ENCODE measurements around the gene FAM217A.
A peak's percentile ranks its signal among the peaks of the same experiment; 100 is the strongest.

The FAM217A gene

DNA sequence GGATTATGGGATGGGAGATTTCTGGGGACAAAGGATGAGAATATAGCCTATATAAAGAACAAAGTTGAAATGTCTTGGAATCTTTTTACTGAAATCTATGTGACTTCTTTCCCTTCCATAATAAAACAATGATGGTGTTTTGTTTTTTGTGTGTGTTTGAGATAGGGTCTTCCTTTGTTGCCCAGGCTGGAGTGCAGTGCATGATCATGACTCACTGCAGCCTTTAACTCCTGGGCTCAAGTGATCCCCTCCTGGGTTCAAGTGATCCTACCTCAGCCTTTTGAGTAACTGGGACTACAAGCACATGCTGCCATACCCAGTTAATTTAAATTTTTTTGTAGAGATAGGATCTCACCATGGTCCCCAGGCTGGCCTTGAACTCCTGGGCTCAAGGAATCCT lies 50.9 kb downstream of the FAM217A start:
- H3K27ac ChIP-seq: no peak overlapping the region
- H3K36me3 ChIP-seq: peaks cover 69% of the 10 kb centered on the region
- H3K27me3 ChIP-seq (ENCODE audit: insufficient read depth, low read depth, severe bottlenecking): no peaks in the 10 kb centered on the region
- DNase-seq: no peak
- no peak overlapping the region for H3K4me3 ChIP-seq (ENCODE audit: low read depth, low read length)
- TF ChIP-seq, protein P1, sequence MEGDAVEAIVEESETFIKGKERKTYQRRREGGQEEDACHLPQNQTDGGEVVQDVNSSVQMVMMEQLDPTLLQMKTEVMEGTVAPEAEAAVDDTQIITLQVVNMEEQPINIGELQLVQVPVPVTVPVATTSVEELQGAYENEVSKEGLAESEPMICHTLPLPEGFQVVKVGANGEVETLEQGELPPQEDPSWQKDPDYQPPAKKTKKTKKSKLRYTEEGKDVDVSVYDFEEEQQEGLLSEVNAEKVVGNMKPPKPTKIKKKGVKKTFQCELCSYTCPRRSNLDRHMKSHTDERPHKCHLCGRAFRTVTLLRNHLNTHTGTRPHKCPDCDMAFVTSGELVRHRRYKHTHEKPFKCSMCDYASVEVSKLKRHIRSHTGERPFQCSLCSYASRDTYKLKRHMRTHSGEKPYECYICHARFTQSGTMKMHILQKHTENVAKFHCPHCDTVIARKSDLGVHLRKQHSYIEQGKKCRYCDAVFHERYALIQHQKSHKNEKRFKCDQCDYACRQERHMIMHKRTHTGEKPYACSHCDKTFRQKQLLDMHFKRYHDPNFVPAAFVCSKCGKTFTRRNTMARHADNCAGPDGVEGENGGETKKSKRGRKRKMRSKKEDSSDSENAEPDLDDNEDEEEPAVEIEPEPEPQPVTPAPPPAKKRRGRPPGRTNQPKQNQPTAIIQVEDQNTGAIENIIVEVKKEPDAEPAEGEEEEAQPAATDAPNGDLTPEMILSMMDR (IDR thresholded peaks at IDR 0.05; ENCODE audit: low read depth, low read length): no peak
- no peaks in the 10 kb centered on the region for H3K9me3 ChIP-seq (ENCODE audit: severe bottlenecking)

DNA sequence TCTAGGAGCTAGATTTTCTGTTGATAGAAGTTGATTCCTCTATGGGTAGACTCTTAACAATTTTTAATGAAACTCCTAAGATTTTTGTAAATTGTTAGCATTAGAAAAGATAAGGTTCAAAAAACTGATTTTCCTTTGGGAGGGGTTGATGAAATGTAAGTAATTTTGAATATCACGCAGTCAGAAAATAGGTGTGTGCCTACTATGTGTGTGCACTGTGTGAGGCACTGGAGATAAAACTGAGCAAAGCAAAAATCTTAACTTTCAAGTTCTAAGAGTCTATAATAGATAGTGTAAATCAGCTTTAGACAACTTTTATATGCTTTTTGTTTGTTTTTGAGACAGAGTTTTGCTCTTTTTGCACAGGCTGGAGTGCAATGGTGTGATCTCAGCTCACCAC lies 53.3 kb downstream of the FAM217A start:
- no peak overlapping the region for H3K27ac ChIP-seq
- no peaks in the 10 kb centered on the region for H3K27me3 ChIP-seq (ENCODE audit: insufficient read depth, low read depth, severe bottlenecking)
- H3K36me3 ChIP-seq: peaks cover 56% of the 10 kb centered on the region
- DNase-seq: no peak
- TF ChIP-seq, protein P1 (IDR thresholded peaks at IDR 0.05; ENCODE audit: low read depth, low read length): no peak
- H3K9me3 ChIP-seq (ENCODE audit: severe bottlenecking): no peaks in the 10 kb centered on the region
- no peak overlapping the region for H3K4me3 ChIP-seq (ENCODE audit: low read depth, low read length)

DNA sequence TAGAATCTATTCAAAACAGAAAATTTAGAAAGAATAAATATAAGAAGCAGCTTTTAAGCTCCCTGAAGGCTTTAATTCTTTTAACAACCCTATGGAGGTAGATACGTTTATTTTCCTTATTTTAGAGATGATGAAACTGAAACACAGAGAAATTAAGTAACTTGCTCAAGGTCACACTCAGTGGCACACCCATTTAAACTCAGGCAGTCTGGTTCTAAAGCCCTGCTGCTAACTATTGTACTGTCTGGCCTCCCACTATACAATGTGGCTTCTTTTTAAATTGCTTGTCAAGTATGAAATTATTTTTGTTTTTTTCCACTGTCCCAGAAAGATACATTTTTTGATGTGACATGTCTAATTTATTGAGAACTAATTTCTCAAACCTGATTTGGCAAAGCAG lies 55.7 kb downstream of the FAM217A start:
- Histone ChIP-seq H3K36me3 (peaks cover 48% of the 10 kb centered on the region), H3K27me3 (ENCODE audit: insufficient read depth, low read depth, severe bottlenecking) (no peaks in the 10 kb centered on the region), H3K4me3 (ENCODE audit: low read depth, low read length) (no peak overlapping the region), H3K27ac (no peak overlapping the region), H3K9me3 (ENCODE audit: severe bottlenecking) (no peaks in the 10 kb centered on the region)
- no peak for DNase-seq
- TF ChIP-seq, protein P1 (IDR thresholded peaks at IDR 0.05; ENCODE audit: low read depth, low read length): no peak

DNA sequence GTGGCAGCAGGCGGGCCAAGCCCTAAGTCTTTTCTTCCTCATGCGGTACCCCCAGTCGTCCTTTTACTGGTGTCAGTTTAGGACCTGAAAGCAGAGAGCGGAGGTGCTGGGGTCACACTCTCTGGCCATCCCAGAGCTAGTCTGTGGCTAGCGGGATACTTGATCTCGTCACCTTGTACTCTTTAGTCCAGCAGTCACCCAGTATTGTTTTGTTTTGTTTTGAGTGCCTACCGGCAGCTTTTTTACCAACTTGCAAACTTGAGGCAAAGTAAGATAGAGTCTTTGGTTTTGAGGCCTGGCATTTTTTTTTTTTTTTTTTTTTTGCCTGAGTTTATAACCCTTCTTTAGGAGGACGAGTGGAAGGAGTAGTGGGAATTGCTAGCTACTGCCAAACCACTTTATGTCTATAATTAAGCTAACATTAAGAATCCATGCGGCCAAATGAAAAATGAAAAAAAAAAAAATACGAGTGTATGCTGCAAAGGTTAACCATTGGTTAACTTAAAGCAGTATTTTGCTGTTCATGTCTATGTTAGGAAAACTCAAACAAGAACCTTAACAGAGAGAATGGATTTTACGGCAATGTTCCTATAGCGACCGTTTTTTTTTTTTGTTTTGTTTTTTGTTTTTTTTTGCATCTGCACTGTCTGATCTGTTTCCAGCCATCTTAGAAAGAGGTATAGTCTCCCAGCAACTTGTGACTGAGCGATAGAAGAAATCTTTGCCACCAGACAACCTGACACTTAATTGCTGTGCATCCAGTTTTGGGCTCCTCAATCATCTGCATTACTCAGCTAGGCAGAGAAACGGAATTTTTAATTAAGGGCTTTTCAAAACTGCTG lies 56.9 kb downstream of the FAM217A start:
- TF ChIP-seq, protein P1 (IDR thresholded peaks at IDR 0.05; ENCODE audit: low read depth, low read length): no peak
- Histone ChIP-seq H3K9me3 (ENCODE audit: severe bottlenecking) (no peaks in the 10 kb centered on the region), H3K4me3 (ENCODE audit: low read depth, low read length) (peak overlapping the region; percentile 87), H3K36me3 (peaks cover 41% of the 10 kb centered on the region), H3K27me3 (ENCODE audit: insufficient read depth, low read depth, severe bottlenecking) (no peaks in the 10 kb centered on the region), H3K27ac (peak overlapping the region; percentile 96)
- DNase-seq: no peak

DNA sequence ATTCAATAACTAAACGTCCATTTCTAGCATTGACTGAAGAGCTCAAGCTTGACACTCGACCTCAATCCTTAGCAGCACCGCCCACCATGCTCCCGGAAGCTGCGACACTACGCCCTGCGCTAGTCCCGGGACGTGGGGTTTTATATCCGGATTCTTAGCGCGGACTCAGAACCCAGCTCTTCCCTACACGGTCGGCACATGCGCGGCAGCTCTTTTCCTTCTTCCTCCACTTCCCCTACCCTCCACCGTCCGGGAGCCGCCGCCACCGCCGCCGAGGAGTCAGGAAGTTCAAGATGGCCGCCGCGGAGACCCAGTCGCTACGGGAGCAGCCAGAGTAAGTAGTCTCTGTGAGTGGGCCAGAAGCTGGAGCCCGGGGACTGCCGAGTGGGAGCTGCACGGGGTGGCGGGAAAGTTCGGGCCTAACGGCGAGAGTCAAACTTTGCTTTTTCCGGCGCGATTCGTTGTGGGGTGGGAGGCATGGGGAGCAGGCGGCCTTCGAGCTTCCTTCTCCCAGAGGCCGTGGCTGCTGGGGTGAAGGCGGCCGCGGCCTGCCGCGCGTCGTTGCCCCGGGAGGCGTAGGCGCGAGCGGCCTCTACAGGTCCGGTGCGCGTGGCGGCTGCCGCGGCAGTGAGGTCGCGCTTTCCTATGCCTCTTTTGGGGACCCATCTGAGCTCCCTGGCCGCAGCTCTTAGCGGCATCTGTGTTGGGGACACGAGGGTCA lies 57.6 kb downstream of the FAM217A start:
- H3K36me3 ChIP-seq: peaks cover 33% of the 10 kb centered on the region
- H3K9me3 ChIP-seq (ENCODE audit: severe bottlenecking): no peaks in the 10 kb centered on the region
- TF ChIP-seq, protein P1 (IDR thresholded peaks at IDR 0.05; ENCODE audit: low read depth, low read length): peak; percentile 66
- no peaks in the 10 kb centered on the region for H3K27me3 ChIP-seq (ENCODE audit: insufficient read depth, low read depth, severe bottlenecking)
- peak; percentile 100 for DNase-seq
- H3K4me3 ChIP-seq (ENCODE audit: low read depth, low read length): peak overlapping the region; percentile 87
- peak overlapping the region; percentile 96 for H3K27ac ChIP-seq

All from WERI-Rb-1 (cell line).